Transverse colon (tissue), 4 donors: Measurements from ENCODE around the gene OLFM2. TPM values are rescaled to one million over a fixed set of nuclear protein-coding genes. Genes with fewer than 3 reads are reported as not detected.

Source experiments
- DNase-seq: peaks from one replicate; pipeline ENCODE4 v3.0.0-alpha.2; 2019
- H3K27ac ChIP-seq, 4 donors: fragments of 200-600 bp; sonication (generic); 2 replicates each; pipeline ENCODE4 v1.5.1; 2016 to 2018; ENCODE audit warnings: inconsistent platforms in 4 of 4
- H3K27me3 ChIP-seq: fragments of 200-600 bp; sonication (generic); 2 replicates; pipeline ENCODE4 v1.5.1; 2017; ENCODE audit warnings: inconsistent platforms
- H3K36me3 ChIP-seq, 4 donors: fragments of 200-600 bp; sonication (generic); 2 replicates each; pipeline ENCODE4 v1.5.1; 2017 to 2019; ENCODE audit warnings: inconsistent platforms in 4 of 4
- H3K4me1 ChIP-seq, 4 donors: fragments of 200-600 bp; sonication (generic); 2 replicates each; pipeline ENCODE4 v1.5.1; 2017 to 2020; ENCODE audit warnings: inconsistent platforms in 4 of 4
- H3K4me3 ChIP-seq, 4 donors: fragments of 200-600 bp; sonication (generic); 1 replicate in 1 of 4; 2 replicates in 3 of 4; pipeline versions ENCODE4 v1.5.1 to v1.6.1; 2017 to 2019; ENCODE audit warnings: inconsistent platforms in 4 of 4
- H3K9me3 ChIP-seq, 2 donors: fragments of 200-600 bp; sonication (generic); 2 replicates each; pipeline ENCODE4 v1.5.1; 2017 to 2019; ENCODE audit warnings: inconsistent platforms in 2 of 2
- EP300 ChIP-seq: sonication (generic); formaldehyde crosslinking; IDR thresholded peaks from one replicate; pipeline ENCODE4 v1.6.1; 2017; ENCODE audit warnings: antibody characterized with exemption, low read depth
- POLR2A ChIP-seq: fragments of 450-650 bp; IDR thresholded peaks from one replicate; pipeline ENCODE4 v1.6.1; 2016; ENCODE audit warnings: antibody characterized with exemption, mild to moderate bottlenecking, moderate library complexity
- POLR2AphosphoS5 ChIP-seq, 3 donors: sonication (generic); formaldehyde crosslinking; IDR thresholded peaks; one replicate each; pipeline ENCODE4 v1.6.1; 2016; ENCODE audit warnings: antibody characterized with exemption in 3 of 3
- WGBS, 2 donors: methylation state at CpG; one replicate each; pipeline ENCODE4 v1.1.5; 2018; ENCODE audit warnings: low coverage in 1 of 2; 5-methylcytosine and 5-hydroxymethylcytosine counted together
- in situ Hi-C, 4 donors: fragments of 200-750 bp; cut with MboI; loops; one replicate each; pipeline versions ENCODE4 v1.15.0 to v1.15.1; 2017; ENCODE audit warnings: low sequenced_read_pairs in 3 of 4, low pct_ligation_motif_present in 1 of 4, low pct_unique_long_range_greater_than_20kb in 1 of 4
- intact Hi-C: fragments of 100-400 bp; cut with DNase I; formaldehyde crosslinking; loops from one replicate; pipeline ENCODE4 v1.15.1; 2023; ENCODE audit warnings: low total_unique reads
- total RNA-seq, 4 donors: library from RNA; depleted of rRNA; stranded (reverse); fragments of >200 nt; gene quantifications; one replicate each; pipeline ENCODE4 v1.1.0, GENCODE V29; 2016
- TF ChIP-seq, protein P1 (sequence below), 5 experiments: fragments of 200-600 bp in 3 of 5; fragments of 450-650 bp in 2 of 5; sonication (generic) in 3 of 5; IDR thresholded peaks; 1 replicate in 2 of 5; 2 replicates in 3 of 5; pipeline ENCODE4 v1.5.1; 2016 to 2017; ENCODE audit warnings: antibody characterized with exemption in 5 of 5, inconsistent platforms in 3 of 5, mild to moderate bottlenecking in 2 of 5, moderate library complexity in 1 of 5

OLFM2 gene
- total RNA-seq, 4 donors from 2014 or later = 2.0 to 2.7 TPM; not detected in 2

DNA sequence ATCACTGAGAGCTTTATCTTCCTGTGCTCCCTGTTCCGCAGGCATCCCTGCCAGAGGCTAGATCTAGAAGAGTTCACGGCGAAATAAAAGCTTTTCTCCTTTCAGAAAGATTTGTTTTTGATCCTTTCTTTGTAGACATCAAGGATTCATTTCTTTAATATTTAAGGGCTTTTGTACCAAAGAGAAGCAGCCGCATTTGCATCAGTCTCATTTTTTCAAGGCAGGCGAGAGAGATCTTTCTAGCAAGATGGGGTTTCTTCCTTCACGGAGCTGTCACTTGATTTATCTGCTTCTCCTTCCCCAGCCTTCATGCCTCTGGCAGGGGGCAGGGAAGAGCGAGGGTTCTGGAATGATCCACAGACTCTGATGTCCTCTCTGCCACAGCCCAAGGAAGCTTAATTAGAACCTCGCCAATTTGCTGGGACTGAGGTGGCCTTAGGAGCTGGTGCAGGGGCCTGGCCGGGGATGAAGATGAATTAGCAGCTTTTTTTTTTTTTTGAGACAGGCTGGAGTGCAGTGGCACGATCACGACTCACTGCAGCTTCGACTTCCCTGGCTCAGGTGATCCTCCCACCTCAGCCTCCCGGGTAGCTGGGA is 61.2 kb downstream of the OLFM2 start:
- H3K27ac ChIP-seq = no peak overlapping the region
- H3K9me3 ChIP-seq = no peaks in the 10 kb centered on the region
- WGBS, 2 donors = 67 to 69% methylated on average over 7 to 13 of the region's 13 CpGs
- DNase-seq = no peak
- no peak overlapping the region for H3K4me3 ChIP-seq
- in situ Hi-C loops = no loop called here
- H3K36me3 ChIP-seq = no peaks in the 10 kb centered on the region
- peaks cover 3% of the 10 kb centered on the region for H3K27me3 ChIP-seq
- intact Hi-C loops = no loop called here
- H3K4me1 ChIP-seq = no peaks in the 10 kb centered on the region
- TF ChIP-seq EP300 (no peak), POLR2AphosphoS5 (IDR thresholded peaks at IDR 0.05) (no peak), POLR2A (no peak)
- TF ChIP-seq, protein P1, sequence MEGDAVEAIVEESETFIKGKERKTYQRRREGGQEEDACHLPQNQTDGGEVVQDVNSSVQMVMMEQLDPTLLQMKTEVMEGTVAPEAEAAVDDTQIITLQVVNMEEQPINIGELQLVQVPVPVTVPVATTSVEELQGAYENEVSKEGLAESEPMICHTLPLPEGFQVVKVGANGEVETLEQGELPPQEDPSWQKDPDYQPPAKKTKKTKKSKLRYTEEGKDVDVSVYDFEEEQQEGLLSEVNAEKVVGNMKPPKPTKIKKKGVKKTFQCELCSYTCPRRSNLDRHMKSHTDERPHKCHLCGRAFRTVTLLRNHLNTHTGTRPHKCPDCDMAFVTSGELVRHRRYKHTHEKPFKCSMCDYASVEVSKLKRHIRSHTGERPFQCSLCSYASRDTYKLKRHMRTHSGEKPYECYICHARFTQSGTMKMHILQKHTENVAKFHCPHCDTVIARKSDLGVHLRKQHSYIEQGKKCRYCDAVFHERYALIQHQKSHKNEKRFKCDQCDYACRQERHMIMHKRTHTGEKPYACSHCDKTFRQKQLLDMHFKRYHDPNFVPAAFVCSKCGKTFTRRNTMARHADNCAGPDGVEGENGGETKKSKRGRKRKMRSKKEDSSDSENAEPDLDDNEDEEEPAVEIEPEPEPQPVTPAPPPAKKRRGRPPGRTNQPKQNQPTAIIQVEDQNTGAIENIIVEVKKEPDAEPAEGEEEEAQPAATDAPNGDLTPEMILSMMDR (IDR thresholded peaks at IDR 0.05) = no peak

DNA sequence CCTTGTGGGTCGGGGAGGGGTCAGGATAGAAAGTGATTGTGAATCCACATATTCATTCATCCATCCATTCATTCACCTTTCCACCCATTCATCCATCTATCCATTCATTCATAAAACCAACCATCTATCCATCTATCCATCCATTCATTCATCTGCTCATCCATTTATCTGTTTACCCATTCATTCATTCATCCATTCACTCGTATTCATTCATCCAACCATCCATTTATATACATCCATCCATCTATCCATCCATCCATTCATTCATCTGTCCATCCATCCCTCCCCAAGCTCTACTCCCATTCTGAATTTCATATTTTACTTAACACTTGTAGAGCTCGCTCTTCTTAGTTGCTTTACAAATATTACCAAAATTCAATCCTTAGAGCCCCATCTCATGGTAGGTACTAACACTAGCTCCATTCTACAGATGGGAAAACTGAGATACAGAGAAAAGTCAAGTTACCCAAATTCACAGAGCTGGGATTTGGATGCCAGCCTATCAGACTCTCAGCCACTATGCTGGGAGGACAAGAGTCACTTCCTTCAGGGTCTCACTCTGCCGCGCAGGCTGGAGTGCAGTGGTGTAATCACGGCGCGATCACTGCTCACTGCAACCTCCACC is 63.6 kb downstream of the OLFM2 start:
- Histone ChIP-seq H3K9me3 (no peaks in the 10 kb centered on the region), H3K4me1 (no peaks in the 10 kb centered on the region), H3K36me3 (no peaks in the 10 kb centered on the region), H3K27ac (no peak overlapping the region), H3K27me3 (peaks cover 3% of the 10 kb centered on the region), H3K4me3 (no peak overlapping the region)
- intact Hi-C loops = no loop called here
- 79 to 91% methylated on average over 3 to 8 of the region's 8 CpGs for WGBS, 2 donors
- in situ Hi-C loops = no loop called here
- no peak for DNase-seq
- TF ChIP-seq POLR2AphosphoS5 (IDR thresholded peaks at IDR 0.05) (no peak), POLR2A (no peak)

DNA sequence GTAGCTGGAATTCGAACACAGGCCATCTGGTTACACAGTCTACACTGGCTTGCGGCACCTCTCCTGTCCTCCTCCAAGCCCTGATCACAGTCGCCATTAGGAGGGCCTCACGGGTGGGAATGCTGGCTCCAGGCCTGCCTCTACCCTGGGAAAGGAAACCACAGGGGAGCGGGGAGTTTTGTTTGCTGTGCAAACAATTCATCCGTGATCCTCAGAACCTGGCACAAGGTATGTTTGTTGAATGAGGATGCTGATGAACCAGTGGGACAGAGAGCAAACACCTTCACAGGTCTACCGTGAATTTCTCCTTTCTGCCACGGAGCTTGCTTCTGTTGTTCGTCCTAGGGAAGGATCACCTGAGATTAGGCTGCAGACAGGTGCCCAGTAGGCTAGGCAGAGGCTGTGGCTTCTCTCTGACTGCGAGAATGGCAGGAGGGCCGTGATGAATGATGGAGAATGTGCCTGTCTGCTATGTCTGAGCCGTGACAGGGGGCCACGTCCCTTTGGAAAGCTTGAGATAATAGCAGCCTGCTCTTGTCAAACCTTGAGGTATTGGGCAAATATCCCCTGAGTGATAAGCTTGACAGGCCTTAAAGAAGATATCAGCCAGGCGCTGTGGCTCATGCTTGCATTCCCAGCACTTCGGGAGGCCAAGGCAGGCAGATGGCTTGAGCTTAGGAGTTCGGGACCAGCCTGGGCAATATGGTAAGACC is 64.5 kb downstream of the OLFM2 start:
- H3K4me3 ChIP-seq = no peak overlapping the region
- no peak overlapping the region for H3K27ac ChIP-seq
- whole genome bisulfite sequencing, 2 donors = 57% methylated on average over 16 of the region's 16 CpGs; no CpG with 5 or more reads in 1 of the 2 donors
- no peaks in the 10 kb centered on the region for H3K9me3 ChIP-seq
- TF ChIP-seq POLR2AphosphoS5 (IDR thresholded peaks at IDR 0.05) = no peak
- TF ChIP-seq, protein P1 (IDR thresholded peaks at IDR 0.05) = no peak
- TF ChIP-seq EP300 = no peak
- TF ChIP-seq POLR2A = no peak
- H3K4me1 ChIP-seq = no peaks in the 10 kb centered on the region
- in situ Hi-C loops = no loop called here
- H3K36me3 ChIP-seq = no peaks in the 10 kb centered on the region
- DNase-seq = no peak
- intact Hi-C loops = no loop called here
- H3K27me3 ChIP-seq = peaks cover 3% of the 10 kb centered on the region

DNA sequence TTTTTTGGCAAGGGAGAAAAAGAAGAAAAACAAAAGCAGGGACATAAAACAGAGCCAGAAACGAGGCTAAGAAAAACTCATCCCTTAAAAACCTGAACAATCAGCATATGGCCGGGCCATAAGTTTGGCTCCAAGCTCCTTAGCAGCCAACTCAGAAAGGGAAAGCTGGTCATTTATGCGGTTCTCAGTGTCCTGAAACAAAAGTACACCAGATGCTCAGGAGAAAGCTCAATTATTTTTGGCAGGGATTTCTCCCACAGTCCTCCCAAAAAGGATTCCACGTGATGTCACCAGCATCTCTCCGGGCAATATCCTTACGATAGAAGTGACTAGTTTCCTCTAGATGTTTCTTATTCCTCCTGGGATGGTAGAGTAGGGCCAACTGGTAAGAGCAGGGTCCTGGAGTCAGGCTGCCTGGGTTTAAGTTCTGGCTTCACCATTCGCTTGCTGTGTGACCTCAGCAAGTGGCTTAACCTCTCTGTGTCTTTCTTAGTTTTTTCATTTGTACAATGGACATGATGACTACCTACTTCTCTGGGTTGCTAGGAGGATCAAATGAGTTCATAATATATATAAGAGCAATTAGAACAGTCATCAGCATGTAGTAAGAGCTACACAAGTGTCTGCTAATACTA is 67.2 kb downstream of the OLFM2 start:
- 74 to 77% methylated on average over 5 to 7 of the region's 7 CpGs for WGBS, 2 donors
- no peaks in the 10 kb centered on the region for H3K27me3 ChIP-seq

More for the DNA sequence above, 67.2 kb downstream of the OLFM2 start:
- no peaks in the 10 kb centered on the region for H3K9me3 ChIP-seq
- intact Hi-C loops (no loop called here), in situ Hi-C loops (no loop called here)
- H3K27ac ChIP-seq = no peak overlapping the region
- no peaks in the 10 kb centered on the region for H3K36me3 ChIP-seq
- TF ChIP-seq, protein P1 (IDR thresholded peaks at IDR 0.05) = no peak
- TF ChIP-seq POLR2A = no peak
- no peak for DNase-seq
- H3K4me1 ChIP-seq = no peaks in the 10 kb centered on the region
- no peak overlapping the region for H3K4me3 ChIP-seq
